GM23338 (cell line): Measurements from ENCODE around the gene ATP10B. TPM values are rescaled to one million over a fixed set of nuclear protein-coding genes. Genes with fewer than 3 reads are reported as not detected.

Experiments used
- ATAC-seq: fragments of 200-7000 bp; cut with Tn5 transposase; 3 replicates; pipeline ENCODE4 v1.9.1; 2020
- DNase-seq: peaks from one replicate; pipeline ENCODE4 v3.0.0-alpha.2; 2015; ENCODE audit warnings: low spot score
- H2AFZ ChIP-seq: fragments of 200-600 bp; sonication (generic); 2 replicates; pipeline ENCODE4 v1.8.0; 2016; ENCODE audit warnings: antibody characterized with exemption, mild to moderate bottlenecking, moderate library complexity
- H3F3A ChIP-seq: fragments of 200-600 bp; sonication (generic); replicated peaks from 2 replicates; pipeline ENCODE4 v1.8.0; 2017; ENCODE audit warnings: antibody characterized with exemption, mixed run types, low read depth
- H3K27ac ChIP-seq: fragments of 200-600 bp; sonication (generic); 2 replicates; pipeline ENCODE4 v1.6.1; 2016; ENCODE audit warnings: low read depth
- H3K27me3 ChIP-seq: fragments of 200-600 bp; sonication (generic); 2 replicates; pipeline ENCODE4 v1.8.0; 2016; ENCODE audit warnings: mild to moderate bottlenecking, mixed run types, moderate library complexity; ENCODE audit not compliant: insufficient read depth
- H3K36me3 ChIP-seq: fragments of 200-600 bp; sonication (generic); 2 replicates; pipeline ENCODE4 v1.8.0; 2016; ENCODE audit warnings: mild to moderate bottlenecking; ENCODE audit not compliant: insufficient read depth
- H3K4me1 ChIP-seq: fragments of 200-600 bp; sonication (generic); 2 replicates; pipeline ENCODE4 v1.8.0; 2016; ENCODE audit warnings: mild to moderate bottlenecking, moderate library complexity; ENCODE audit not compliant: insufficient read depth
- H3K4me2 ChIP-seq: fragments of 200-600 bp; sonication (generic); 2 replicates; pipeline ENCODE4 v1.7.1; 2017; ENCODE audit warnings: mixed run types
- H3K4me3 ChIP-seq: fragments of 200-600 bp; sonication (generic); 2 replicates; pipeline ENCODE4 v1.6.1; 2016; ENCODE audit warnings: mixed run types
- H3K79me2 ChIP-seq: fragments of 200-600 bp; sonication (generic); replicated peaks from 2 replicates; pipeline ENCODE4 v1.8.0; 2017; ENCODE audit warnings: mild to moderate bottlenecking; ENCODE audit not compliant: insufficient read depth
- H3K9me2 ChIP-seq: fragments of 200-600 bp; sonication (generic); 2 replicates; pipeline ENCODE4 v1.8.0; 2017; ENCODE audit not compliant: insufficient read depth
- H4K20me1 ChIP-seq: fragments of 200-600 bp; sonication (generic); replicated peaks from 2 replicates; pipeline ENCODE4 v1.8.0; 2017; ENCODE audit warnings: mild to moderate bottlenecking; ENCODE audit not compliant: insufficient read depth
- H3K27ac Mint-ChIP-seq: 2 replicates; pipeline ENCODE4 v1.8.0; 2020; ENCODE audit warnings: inconsistent platforms, mild to moderate bottlenecking, moderate library complexity, mixed read lengths
- H3K27me3 Mint-ChIP-seq: 3 replicates; pipeline ENCODE4 v1.8.0; 2022; ENCODE audit warnings: low read depth, mild to moderate bottlenecking, moderate library complexity, mixed read lengths, inconsistent platforms; ENCODE audit not compliant: insufficient read depth, poor library complexity
- H3K36me3 Mint-ChIP-seq: 3 replicates; pipeline ENCODE4 v1.8.0; 2021; ENCODE audit warnings: low read depth, mild to moderate bottlenecking, inconsistent platforms, moderate library complexity, mixed read lengths
- H3K4me1 Mint-ChIP-seq: 3 replicates; pipeline ENCODE4 v1.8.0; 2020; ENCODE audit warnings: mild to moderate bottlenecking, inconsistent platforms, mixed read lengths
- H3K4me3 Mint-ChIP-seq: 3 replicates; pipeline ENCODE4 v1.8.0; 2021; ENCODE audit warnings: moderate library complexity, mild to moderate bottlenecking, inconsistent platforms, mixed read lengths
- H3K9me3 Mint-ChIP-seq: 3 replicates; pipeline ENCODE4 v1.8.0; 2020; ENCODE audit warnings: moderate library complexity, mild to moderate bottlenecking, inconsistent platforms, mixed read lengths
- EZH2 ChIP-seq: fragments of 200-600 bp; sonication (generic); IDR thresholded peaks from one replicate; pipeline ENCODE4 v1.8.0; 2017; ENCODE audit warnings: antibody characterized with exemption, mild to moderate bottlenecking, low read depth; ENCODE audit not compliant: unreplicated experiment
- JUNB ChIP-seq: IDR thresholded peaks from one replicate; pipeline ENCODE4 v1.6.1; 2016; ENCODE audit warnings: antibody characterized with exemption; ENCODE audit not compliant: unreplicated experiment
- POLR2AphosphoS5 ChIP-seq: IDR thresholded peaks from 2 replicates; pipeline ENCODE4 v1.6.1; 2016; ENCODE audit warnings: antibody characterized with exemption, low read depth
- ZNF114 ChIP-seq: fragments of 250-450 bp; sonication (Bioruptor Pico); IDR thresholded peaks from 2 replicates; pipeline ENCODE4 v1.5.0; 2020; ENCODE audit warnings: mild to moderate bottlenecking, moderate library complexity
- ZNF462 ChIP-seq: fragments of 250-450 bp; sonication (Bioruptor Pico); IDR thresholded peaks from 2 replicates; pipeline ENCODE4 v1.5.0; 2020; ENCODE audit warnings: mild to moderate bottlenecking, moderate library complexity
- polyA plus RNA-seq: library from polyadenylated mRNA; unstranded; fragments of >200 nt; fragmentation: Nextera tagmentation; extraction: Ambion mirVana; gene quantifications from 2 replicates; pipeline ENCODE4 v1.2.1, GENCODE V29; 2016
- total RNA-seq: library from RNA; depleted of rRNA; stranded (reverse); fragments of >200 nt; shearing (Covaris generic); gene quantifications from 2 replicates; pipeline ENCODE4 v1.2.3, GENCODE V29; 2014
- TF ChIP-seq, protein P1 (sequence below): IDR thresholded peaks from 2 replicates; pipeline ENCODE4 v1.6.1; 2016; ENCODE audit warnings: antibody characterized with exemption

Gene ATP10B
- total and polyA plus RNA-seq, 2 experiments from 2014 or later, result 0.11 to 0.14 TPM

- Histone ChIP-seq H3K27ac (no peak overlapping the region), H2AFZ (no peak overlapping the region), H3K27me3 (no peaks in the 10 kb centered on the region), H3K36me3 (no peaks in the 10 kb centered on the region), H3K4me1 (no peaks in the 10 kb centered on the region), H3K79me2 (no peaks in the 10 kb centered on the region), H3K4me2 (no peak overlapping the region), H3F3A (no peaks in the 10 kb centered on the region), H4K20me1 (no peaks in the 10 kb centered on the region), H3K9me2 (0 out of 2 replicates have a peak, but pooled peaks cover 4% of the 10 kb centered on the region), H3K4me3 (no peak overlapping the region)
- peaks cover 1% of the 10 kb centered on the region for H3K27me3 Mint-ChIP-seq
- no peak for TF ChIP-seq EZH2
- no peak for TF ChIP-seq ZNF114
- no peak for TF ChIP-seq JUNB
- no peaks in the 10 kb centered on the region for H3K36me3 Mint-ChIP-seq
- DNase-seq, result no peak
- H3K4me3 Mint-ChIP-seq, result no peak overlapping the region
- H3K9me3 Mint-ChIP-seq, result peaks cover 8% of the 10 kb centered on the region
- no peak for ATAC-seq
- H3K4me1 Mint-ChIP-seq, result no peaks in the 10 kb centered on the region
- H3K27ac Mint-ChIP-seq, result no peak overlapping the region
These were observed 206.0 kb downstream of the ATP10B start for GRCh38 chr5:160646033-160646432.

- Mint-ChIP-seq H3K27me3 (peaks cover 1% of the 10 kb centered on the region), H3K9me3 (peaks cover 5% of the 10 kb centered on the region; the same call in 2 of the 3 replicates), H3K27ac (no peak overlapping the region), H3K4me3 (no peak overlapping the region), H3K36me3 (no peaks in the 10 kb centered on the region), H3K4me1 (no peaks in the 10 kb centered on the region)
- DNase-seq (no peak), ATAC-seq (no peak)
- Histone ChIP-seq H3F3A (no peaks in the 10 kb centered on the region), H4K20me1 (no peaks in the 10 kb centered on the region), H3K4me3 (no peak overlapping the region), H3K79me2 (no peaks in the 10 kb centered on the region), H3K4me1 (no peaks in the 10 kb centered on the region), H2AFZ (no peak overlapping the region), H3K4me2 (no peak overlapping the region), H3K9me2 (0 out of 2 replicates have a peak, but pooled peaks cover 4% of the 10 kb centered on the region), H3K27me3 (no peaks in the 10 kb centered on the region), H3K36me3 (no peaks in the 10 kb centered on the region), H3K27ac (no peak overlapping the region)
- TF ChIP-seq ZNF462 (CRISPR knock-in tag) (no peak), POLR2AphosphoS5 (no peak)
- TF ChIP-seq, protein P1, sequence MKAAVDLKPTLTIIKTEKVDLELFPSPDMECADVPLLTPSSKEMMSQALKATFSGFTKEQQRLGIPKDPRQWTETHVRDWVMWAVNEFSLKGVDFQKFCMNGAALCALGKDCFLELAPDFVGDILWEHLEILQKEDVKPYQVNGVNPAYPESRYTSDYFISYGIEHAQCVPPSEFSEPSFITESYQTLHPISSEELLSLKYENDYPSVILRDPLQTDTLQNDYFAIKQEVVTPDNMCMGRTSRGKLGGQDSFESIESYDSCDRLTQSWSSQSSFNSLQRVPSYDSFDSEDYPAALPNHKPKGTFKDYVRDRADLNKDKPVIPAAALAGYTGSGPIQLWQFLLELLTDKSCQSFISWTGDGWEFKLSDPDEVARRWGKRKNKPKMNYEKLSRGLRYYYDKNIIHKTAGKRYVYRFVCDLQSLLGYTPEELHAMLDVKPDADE, result no peak
These were observed 208.3 kb downstream of the ATP10B start for GRCh38 chr5:160643616-160644240.
